Heart right ventricle (tissue), 16 donors: Measurements from ENCODE around the gene TMEFF2. TPM values are rescaled to one million over a fixed set of nuclear protein-coding genes. Genes with fewer than 3 reads are reported as not detected.

Source experiments
- ATAC-seq, 8 donors: fragments of 200-7000 bp; cut with Tn5 transposase; one replicate each; pipeline ENCODE4 v1.9.1; 2020; ENCODE audit warnings: mild to moderate bottlenecking in 8 of 8, moderate library complexity in 8 of 8, moderate number of reproducible peaks in 1 of 8
- DNase-seq, 2 donors: peaks; one replicate each; pipeline ENCODE4 v3.0.0-alpha.2; 2020
- H3K27ac ChIP-seq, 10 donors: fragments of 200-600 bp; sonication (generic) in 2 of 10; one replicate each; pipeline versions ENCODE4 v1.5.0 to v1.8.0; 2020 to 2022; ENCODE audit warnings: mild to moderate bottlenecking in 3 of 10
- H3K27me3 ChIP-seq, 7 donors: fragments of 200-600 bp; one replicate each; pipeline ENCODE4 v1.8.0; 2021 to 2022; ENCODE audit warnings: mild to moderate bottlenecking in 2 of 7
- H3K36me3 ChIP-seq, 9 donors: fragments of 200-600 bp; sonication (generic) in 1 of 9; one replicate each; pipeline versions ENCODE4 v1.5.0 to v1.8.0; 2020 to 2022; ENCODE audit warnings: mild to moderate bottlenecking in 2 of 9
- H3K4me1 ChIP-seq, 9 donors: fragments of 200-600 bp; sonication (generic) in 1 of 9; one replicate each; pipeline versions ENCODE4 v1.5.0 to v1.8.0; 2020 to 2022; ENCODE audit warnings: mild to moderate bottlenecking in 4 of 9
- H3K4me3 ChIP-seq, 10 donors: fragments of 200-600 bp; sonication (generic) in 2 of 10; one replicate each; pipeline versions ENCODE4 v1.5.0 to v1.8.0; 2020 to 2022; ENCODE audit warnings: mild to moderate bottlenecking in 7 of 10, moderate library complexity in 2 of 10
- H3K9me3 ChIP-seq, 11 donors: fragments of 200-600 bp in 10 of 11; sonication (generic) in 2 of 11; one replicate each; pipeline versions ENCODE4 v1.5.0 to v1.8.0; 2013 to 2022; ENCODE audit warnings: mild to moderate bottlenecking in 2 of 11, control low read depth in 1 of 11, moderate library complexity in 1 of 11
- CTCF ChIP-seq, 9 donors: fragments of 200-600 bp; sonication (generic) in 2 of 9; IDR thresholded peaks; one replicate each; pipeline versions ENCODE4 v1.5.0 to v1.8.0; 2021 to 2022; ENCODE audit warnings: antibody characterized with exemption in 9 of 9, mild to moderate bottlenecking in 5 of 9, moderate library complexity in 1 of 9
- WGBS, 2 donors: extraction: QIAGEN DNeasy Blood & Tissue Kit; methylation state at CpG; one replicate each; pipeline ENCODE4 v1.1.7; 2013; ENCODE audit warnings: inconsistent platforms in 1 of 2; 5-methylcytosine and 5-hydroxymethylcytosine counted together
- intact Hi-C, 10 donors: fragments of 100-400 bp; cut with DNase I; formaldehyde crosslinking; loops; one replicate each; pipeline versions ENCODE4 v1.11.1 to v1.14.2; 2022
- polyA plus RNA-seq, 2 donors: library from polyadenylated mRNA; stranded (reverse); fragments of 200-250 nt; gene quantifications; one replicate each; pipeline ENCODE4 v1.2.3, GENCODE V29; 2013
- total RNA-seq, 10 donors: library from RNA; stranded (reverse); fragmentation: NEBNext Ultra II Directional in 3 of 10; extraction: Animal tissue kit (Norgen Biotek cat#: 25700) in 3 of 10; gene quantifications; one replicate each; pipeline versions ENCODE4 v1.2.1 to v1.2.4, GENCODE V29; 2021 to 2023
- donor health status: Arrhythmogenic right ventricular cardiomyopathy.
- donor health status: ischemic (EF 13 %, LVEDD 7.1; RV severe dilation, severe dysfunction).
- donor health status: healthy with polysubstance abuse.
- donor health status: DM: no; HTN: yes; CAD: no.
- donor health status: DM: no; HTN: no; CAD: no.
- donor health status: ischemic (EF 25% LVEDD 6.9; RV normal size, moderate dysfunction).
- donor health status: ischemic (EF 25% LVEDD 5.7; RV mildly dilated, moderate dysfunction).
- donor health status: healthy.
- donor health status: DM: yes; HTN: yes; CAD: no.
- donor health status: Ischemic cardiomyopathy.
- donor health status: ischemic (EF 35%, LVEDD 5.7; RV mildly dilated, moderate dysfunction).
- donor health status: nonischemic (EF 11% LVEDD 7.7; RV severe dilation, severe dysfunction).
- donor health status: DM: yes; HTN: yes; CAD: no.
- donor health status: PGD.
- donor health status: ischemic (EF 29% LVEDD 5.4; RV normal size, mild dysfunction).
- donor health status: nonischemic (EF 23%, LVEDD 6.1; RV moderate dilation, normal function).

The TMEFF2 gene
- total and polyA plus RNA-seq, 12 donors: 0.09 to 0.41 (median 0.17) TPM; not detected in 8

GRCh38 chr2:192023006-192023405 lies 171.7 kb downstream of the TMEFF2 start:
- H3K4me3 ChIP-seq: no peak overlapping the region
- no peak for TF ChIP-seq CTCF (IDR thresholded peaks at IDR 0.05)
- H3K9me3 ChIP-seq: no peaks in the 10 kb centered on the region
- peaks cover 0 to 37% (median 5%) of the 10 kb centered on the region in 9 donors for H3K4me1 ChIP-seq
- whole genome bisulfite sequencing, 2 donors: 89 to 96% methylated on average over 3 of the region's 3 CpGs
- H3K27me3 ChIP-seq: no peaks in the 10 kb centered on the region
- intact Hi-C loops: loop anchor here in 2 of 10 donors (10.0 kb wide), 1 partner anchor 178 kb away; the partner anchor contains the start of gene CAVIN2 (in 2 of the 2)
- H3K27ac ChIP-seq: no peak overlapping the region
- H3K36me3 ChIP-seq: no peaks in the 10 kb centered on the region
- no peak for DNase-seq
- no peak for ATAC-seq

GRCh38 chr2:192017844-192018243 lies 176.9 kb downstream of the TMEFF2 start:
- Histone ChIP-seq H3K36me3 (no peaks in the 10 kb centered on the region), H3K9me3 (no peaks in the 10 kb centered on the region), H3K4me3 (no peak overlapping the region), H3K27ac (no peak overlapping the region), H3K4me1 (peaks cover 0 to 13% (median 0%) of the 10 kb centered on the region in 9 donors), H3K27me3 (no peaks in the 10 kb centered on the region)
- intact Hi-C loops: no loop called here
- TF ChIP-seq CTCF (IDR thresholded peaks at IDR 0.05): no peak
- ATAC-seq (no peak), DNase-seq (no peak)

- intact Hi-C loops: no loop called here
- DNase-seq: no peak
- no peaks in the 10 kb centered on the region for H3K9me3 ChIP-seq
- ATAC-seq: no peak
- WGBS, 2 donors: 97 to 98% methylated on average over 1 of the region's 1 CpG
- peaks cover 0 to 13% (median 0%) of the 10 kb centered on the region in 9 donors for H3K4me1 ChIP-seq
- no peaks in the 10 kb centered on the region for H3K27me3 ChIP-seq
- no peaks in the 10 kb centered on the region for H3K36me3 ChIP-seq
- H3K4me3 ChIP-seq: no peak overlapping the region
- TF ChIP-seq CTCF (IDR thresholded peaks at IDR 0.05): no peak
- H3K27ac ChIP-seq: no peak overlapping the region
Observed at GRCh38 chr2:192016265-192016664, 178.5 kb downstream of the TMEFF2 start.

- no peak for ATAC-seq
- no peaks in the 10 kb centered on the region for H3K9me3 ChIP-seq
- H3K36me3 ChIP-seq: no peaks in the 10 kb centered on the region
- no peaks in the 10 kb centered on the region for H3K27me3 ChIP-seq
- no peak overlapping the region for H3K4me3 ChIP-seq
- intact Hi-C loops: no loop called here
- DNase-seq: no peak
- peaks cover 0 to 17% (median 4%) of the 10 kb centered on the region in 9 donors for H3K4me1 ChIP-seq
- 98 to 99% methylated on average over 6 of the region's 6 CpGs for WGBS, 2 donors
- H3K27ac ChIP-seq: no peak overlapping the region
- TF ChIP-seq CTCF (IDR thresholded peaks at IDR 0.05): no peak
Observed at GRCh38 chr2:192013211-192013610, 181.5 kb downstream of the TMEFF2 start.
